Hepatocyte (in vitro differentiated cells): ENCODE data around the gene TRIM8. TPM values are rescaled to one million over a fixed set of nuclear protein-coding genes. Genes with fewer than 3 reads are reported as not detected.

Experiments used
- DNase-seq: peaks from one replicate; pipeline ENCODE4 v3.0.0-alpha.2; 2016; ENCODE audit warnings: low spot score
- H2AFZ ChIP-seq: fragments of 200-600 bp; sonication (generic); 2 replicates; pipeline ENCODE4 v1.6.0; 2016; ENCODE audit warnings: antibody characterized with exemption, mild to moderate bottlenecking
- H3K27ac ChIP-seq: fragments of 200-600 bp; sonication (generic); 2 replicates; pipeline ENCODE4 v1.5.1; 2016; ENCODE audit warnings: mild to moderate bottlenecking
- H3K27me3 ChIP-seq: fragments of 200-600 bp; sonication (generic); 2 replicates; pipeline ENCODE4 v1.6.1; 2016
- H3K36me3 ChIP-seq: fragments of 200-600 bp; sonication (generic); replicated peaks from 2 replicates; pipeline ENCODE4 v1.5.1; 2016; ENCODE audit warnings: low read depth; ENCODE audit not compliant: insufficient read depth
- H3K4me1 ChIP-seq: fragments of 200-600 bp; sonication (generic); 2 replicates; pipeline ENCODE4 v1.5.1; 2016; ENCODE audit warnings: mild to moderate bottlenecking, moderate library complexity; ENCODE audit not compliant: insufficient read depth
- H3K4me2 ChIP-seq: fragments of 200-600 bp; sonication (generic); 2 replicates; pipeline ENCODE4 v1.6.0; 2016
- H3K4me3 ChIP-seq: fragments of 200-600 bp; sonication (generic); 2 replicates; pipeline ENCODE4 v1.5.1; 2016; ENCODE audit warnings: mild to moderate bottlenecking
- H3K79me2 ChIP-seq: fragments of 200-600 bp; sonication (generic); 2 replicates; pipeline ENCODE4 v1.6.0; 2017; ENCODE audit warnings: mild to moderate bottlenecking
- H3K9me2 ChIP-seq: fragments of 200-600 bp; sonication (generic); replicated peaks from 2 replicates; pipeline ENCODE4 v1.6.0; 2017; ENCODE audit warnings: mild to moderate bottlenecking; ENCODE audit not compliant: insufficient read depth
- H3K9me3 ChIP-seq: fragments of 200-600 bp; sonication (generic); 2 replicates; pipeline ENCODE4 v1.5.1; 2016; ENCODE audit warnings: low read depth, mild to moderate bottlenecking
- H4K20me1 ChIP-seq: fragments of 200-600 bp; sonication (generic); 2 replicates; pipeline ENCODE4 v1.6.0; 2016; ENCODE audit warnings: mild to moderate bottlenecking; ENCODE audit not compliant: insufficient read depth, poor library complexity, severe bottlenecking
- CTCF ChIP-seq: fragments of 200-600 bp; sonication (generic); IDR thresholded peaks from 2 replicates; pipeline ENCODE4 v1.5.1; 2016; ENCODE audit warnings: antibody characterized with exemption, mild to moderate bottlenecking; ENCODE audit not compliant: poor library complexity
- EZH2 ChIP-seq: fragments of 200-600 bp; sonication (generic); IDR thresholded peaks from 2 replicates; pipeline ENCODE4 v1.6.1; 2016; ENCODE audit warnings: antibody characterized with exemption, mild to moderate bottlenecking, borderline replicate concordance
- EZH2phosphoT487 ChIP-seq: fragments of 200-600 bp; sonication (generic); IDR thresholded peaks from one replicate; pipeline ENCODE4 v1.6.1; 2018; ENCODE audit warnings: antibody characterized with exemption, mild to moderate bottlenecking, low read depth, moderate library complexity; ENCODE audit not compliant: unreplicated experiment, severe bottlenecking
- WGBS: methylation state at CpG from one replicate; pipeline ENCODE4 v1.1.6; 2016; ENCODE audit warnings: low lambda C conversion rate; ENCODE audit errors: missing lambda C conversion rate; 5-methylcytosine and 5-hydroxymethylcytosine counted together
- polyA plus RNA-seq: library from polyadenylated mRNA; unstranded; fragments of >200 nt; fragmentation: Nextera tagmentation; extraction: Ambion mirVana; gene quantifications from 2 replicates; pipeline ENCODE4 v1.2.1, GENCODE V29; 2016
- total RNA-seq: library from RNA; depleted of rRNA; stranded (reverse); fragments of >200 nt; gene quantifications from 2 replicates; pipeline ENCODE4 v1.2.3, GENCODE V29; 2014

Gene TRIM8
- total and polyA plus RNA-seq, 2 experiments from 2014 or later, result 53.3 to 61.2 TPM

- H3K9me2 ChIP-seq, result no peaks in the 10 kb centered on the region
- peak overlapping the region; percentile 98 for H3K27ac ChIP-seq
- peak overlapping the region; percentile 58 for H3K4me3 ChIP-seq
- H3K27me3 ChIP-seq, result no peaks in the 10 kb centered on the region
- no peaks in the 10 kb centered on the region for H3K36me3 ChIP-seq
- no peaks in the 10 kb centered on the region for H3K9me3 ChIP-seq
- H4K20me1 ChIP-seq, result peaks cover 48% of the 10 kb centered on the region
- H2AFZ ChIP-seq, result no peak overlapping the region
- 1% methylated on average over 12 of the region's 12 CpGs for WGBS
- peaks cover 38% of the 10 kb centered on the region for H3K4me1 ChIP-seq
- TF ChIP-seq CTCF (no peak), EZH2 (no peak), EZH2phosphoT487 (no peak)
- H3K79me2 ChIP-seq, result peaks cover 61% of the 10 kb centered on the region
- H3K4me2 ChIP-seq, result peak overlapping the region; percentile 93
- peak; percentile 80 for DNase-seq
These were observed 1.1 kb downstream of the TRIM8 start for GRCh38 chr10:102645388-102645740.

GRCh38 chr10:102645741-102646609 is 1.7 kb downstream of the TRIM8 start:
- H3K4me1 ChIP-seq, result peaks cover 38% of the 10 kb centered on the region
- 5% methylated on average over 29 of the region's 29 CpGs for WGBS
- H3K36me3 ChIP-seq, result no peaks in the 10 kb centered on the region
- H3K27ac ChIP-seq, result peak overlapping the region; percentile 98
- no peaks in the 10 kb centered on the region for H3K9me2 ChIP-seq
- TF ChIP-seq CTCF (no peak), EZH2 (no peak), EZH2phosphoT487 (no peak)
- peak; percentile 88 for DNase-seq
- H3K4me2 ChIP-seq, result peak overlapping the region; percentile 93
- H4K20me1 ChIP-seq, result peaks cover 54% of the 10 kb centered on the region
- H3K9me3 ChIP-seq, result no peaks in the 10 kb centered on the region
- peaks cover 68% of the 10 kb centered on the region for H3K79me2 ChIP-seq
- no peak overlapping the region for H2AFZ ChIP-seq
- H3K27me3 ChIP-seq, result no peaks in the 10 kb centered on the region
- H3K4me3 ChIP-seq, result peak overlapping the region; percentile 58

GRCh38 chr10:102646610-102647442 is 2.5 kb downstream of the TRIM8 start:
- DNase-seq, result peak; percentile 51
- H3K79me2 ChIP-seq, result peaks cover 76% of the 10 kb centered on the region

More at GRCh38 chr10:102646610-102647442, 2.5 kb downstream of the TRIM8 start:
- Histone ChIP-seq H3K9me2 (no peaks in the 10 kb centered on the region), H3K9me3 (no peaks in the 10 kb centered on the region), H3K27me3 (no peaks in the 10 kb centered on the region), H3K4me2 (peak overlapping the region; percentile 93), H3K27ac (peak overlapping the region; percentile 98), H3K4me3 (peak overlapping the region; percentile 58), H3K4me1 (peaks cover 38% of the 10 kb centered on the region), H4K20me1 (peaks cover 63% of the 10 kb centered on the region), H2AFZ (no peak overlapping the region), H3K36me3 (no peaks in the 10 kb centered on the region)
- WGBS, result 57% methylated on average over 18 of the region's 18 CpGs
- no peak for TF ChIP-seq CTCF
- TF ChIP-seq EZH2phosphoT487, result no peak
